NCI-H2171 (cell line): ENCODE results near the gene CDK7.

ENCODE experiments used
- DNase-seq: peaks from one replicate; lab custom pipeline; 2025; lab: John Stamatoyannopoulos, UW

CDK7 gene

GRCh38 chr5:69293882-69294281 lies 59.2 kb downstream of the CDK7 start:
- DNase-seq, result no peak

GRCh38 chr5:69295088-69295754 lies 60.5 kb downstream of the CDK7 start:
- no peak for DNase-seq

- DNase-seq, result no peak
These were observed 64.9 kb downstream of the CDK7 start for GRCh38 chr5:69299625-69300024.

GRCh38 chr5:69300537-69301203 lies 66.0 kb downstream of the CDK7 start:
- DNase-seq, result no peak

GRCh38 chr5:69305512-69305911 lies 70.8 kb downstream of the CDK7 start:
- no peak for DNase-seq

- no peak for DNase-seq
These were observed 73.4 kb downstream of the CDK7 start for GRCh38 chr5:69308046-69308553.

GRCh38 chr5:69309380-69309779 lies 74.7 kb downstream of the CDK7 start:
- DNase-seq, result no peak

GRCh38 chr5:69312459-69313160 lies 77.9 kb downstream of the CDK7 start:
- no peak for DNase-seq

- no peak for DNase-seq
These were observed 78.7 kb downstream of the CDK7 start for GRCh38 chr5:69313428-69313827.

GRCh38 chr5:69315972-69316371 lies 81.3 kb downstream of the CDK7 start:
- DNase-seq, result no peak

- no peak for DNase-seq
These were observed 82.7 kb downstream of the CDK7 start for GRCh38 chr5:69317391-69317790.

- no peak for DNase-seq
These were observed 91.7 kb downstream of the CDK7 start for GRCh38 chr5:69326365-69326764.
